Measurements from ENCODE around the gene FAM120B.

Gene FAM120B

GRCh38 chr6:170276369-170277057 lies 30.0 kb upstream of the FAM120B start:
- no peak overlapping the region for H3K4me3 ChIP-seq (ENCODE audit: low read length)
- no peaks in the 10 kb centered on the region for H3K4me1 ChIP-seq (ENCODE audit: control insufficient read depth, insufficient read depth, low read length)
- no peak overlapping the region for H3K27ac ChIP-seq (ENCODE audit: low read depth, low read length)
- H3K36me3 ChIP-seq (ENCODE audit: control insufficient read depth, insufficient read depth, low read length): no peaks in the 10 kb centered on the region
- H3K27me3 ChIP-seq (ENCODE audit: control insufficient read depth, insufficient read depth, low read length): no peaks in the 10 kb centered on the region
- H3K9ac ChIP-seq (ENCODE audit: low read length): no peak overlapping the region

GRCh38 chr6:170277893-170278742 lies 28.4 kb upstream of the FAM120B start:
- Histone ChIP-seq H3K27me3 (ENCODE audit: control insufficient read depth, insufficient read depth, low read length) (no peaks in the 10 kb centered on the region), H3K9ac (ENCODE audit: low read length) (no peak overlapping the region), H3K4me3 (ENCODE audit: low read length) (no peak overlapping the region), H3K4me1 (ENCODE audit: control insufficient read depth, insufficient read depth, low read length) (no peaks in the 10 kb centered on the region), H3K36me3 (ENCODE audit: control insufficient read depth, insufficient read depth, low read length) (no peaks in the 10 kb centered on the region), H3K27ac (ENCODE audit: low read depth, low read length) (no peak overlapping the region)

- Histone ChIP-seq H3K4me3 (ENCODE audit: low read length) (no peak overlapping the region), H3K4me1 (ENCODE audit: control insufficient read depth, insufficient read depth, low read length) (no peaks in the 10 kb centered on the region), H3K9ac (ENCODE audit: low read length) (no peak overlapping the region), H3K27me3 (ENCODE audit: control insufficient read depth, insufficient read depth, low read length) (no peaks in the 10 kb centered on the region), H3K36me3 (ENCODE audit: control insufficient read depth, insufficient read depth, low read length) (no peaks in the 10 kb centered on the region), H3K27ac (ENCODE audit: low read depth, low read length) (no peak overlapping the region)
Measured at GRCh38 chr6:170278743-170279094, 27.8 kb upstream of the FAM120B start.

- H3K27ac ChIP-seq (ENCODE audit: low read depth, low read length): no peak overlapping the region
- no peaks in the 10 kb centered on the region for H3K36me3 ChIP-seq (ENCODE audit: control insufficient read depth, insufficient read depth, low read length)
- no peak overlapping the region for H3K4me3 ChIP-seq (ENCODE audit: low read length)
- H3K4me1 ChIP-seq (ENCODE audit: control insufficient read depth, insufficient read depth, low read length): no peaks in the 10 kb centered on the region
- no peak overlapping the region for H3K9ac ChIP-seq (ENCODE audit: low read length)
- no peaks in the 10 kb centered on the region for H3K27me3 ChIP-seq (ENCODE audit: control insufficient read depth, insufficient read depth, low read length)
Measured at GRCh38 chr6:170279426-170279825, 27.1 kb upstream of the FAM120B start.

GRCh38 chr6:170279977-170280688 lies 26.4 kb upstream of the FAM120B start:
- no peaks in the 10 kb centered on the region for H3K36me3 ChIP-seq (ENCODE audit: control insufficient read depth, insufficient read depth, low read length)
- no peak overlapping the region for H3K9ac ChIP-seq (ENCODE audit: low read length)
- no peak overlapping the region for H3K27ac ChIP-seq (ENCODE audit: low read depth, low read length)
- H3K4me1 ChIP-seq (ENCODE audit: control insufficient read depth, insufficient read depth, low read length): no peaks in the 10 kb centered on the region
- no peaks in the 10 kb centered on the region for H3K27me3 ChIP-seq (ENCODE audit: control insufficient read depth, insufficient read depth, low read length)
- H3K4me3 ChIP-seq (ENCODE audit: low read length): peak overlapping the region; percentile 47

- Histone ChIP-seq H3K4me1 (ENCODE audit: control insufficient read depth, insufficient read depth, low read length) (no peaks in the 10 kb centered on the region), H3K27me3 (ENCODE audit: control insufficient read depth, insufficient read depth, low read length) (no peaks in the 10 kb centered on the region), H3K9ac (ENCODE audit: low read length) (no peak overlapping the region), H3K27ac (ENCODE audit: low read depth, low read length) (no peak overlapping the region), H3K36me3 (ENCODE audit: control insufficient read depth, insufficient read depth, low read length) (no peaks in the 10 kb centered on the region), H3K4me3 (ENCODE audit: low read length) (peak overlapping the region; percentile 47)
Measured at GRCh38 chr6:170280689-170281045, 25.9 kb upstream of the FAM120B start.

GRCh38 chr6:170281331-170282292 lies 24.9 kb upstream of the FAM120B start:
- H3K36me3 ChIP-seq (ENCODE audit: control insufficient read depth, insufficient read depth, low read length): no peaks in the 10 kb centered on the region
- no peak overlapping the region for H3K4me3 ChIP-seq (ENCODE audit: low read length)
- no peaks in the 10 kb centered on the region for H3K4me1 ChIP-seq (ENCODE audit: control insufficient read depth, insufficient read depth, low read length)
- H3K27ac ChIP-seq (ENCODE audit: low read depth, low read length): no peak overlapping the region
- no peak overlapping the region for H3K9ac ChIP-seq (ENCODE audit: low read length)
- no peaks in the 10 kb centered on the region for H3K27me3 ChIP-seq (ENCODE audit: control insufficient read depth, insufficient read depth, low read length)

GRCh38 chr6:170282512-170283158 lies 23.9 kb upstream of the FAM120B start:
- Histone ChIP-seq H3K27ac (ENCODE audit: low read depth, low read length) (no peak overlapping the region), H3K9ac (ENCODE audit: low read length) (no peak overlapping the region), H3K27me3 (ENCODE audit: control insufficient read depth, insufficient read depth, low read length) (peaks cover 7% of the 10 kb centered on the region), H3K36me3 (ENCODE audit: control insufficient read depth, insufficient read depth, low read length) (no peaks in the 10 kb centered on the region), H3K4me3 (ENCODE audit: low read length) (no peak overlapping the region), H3K4me1 (ENCODE audit: control insufficient read depth, insufficient read depth, low read length) (no peaks in the 10 kb centered on the region)

GRCh38 chr6:170283212-170284081 lies 23.1 kb upstream of the FAM120B start:
- Histone ChIP-seq H3K9ac (ENCODE audit: low read length) (no peak overlapping the region), H3K36me3 (ENCODE audit: control insufficient read depth, insufficient read depth, low read length) (no peaks in the 10 kb centered on the region), H3K27ac (ENCODE audit: low read depth, low read length) (no peak overlapping the region), H3K4me3 (ENCODE audit: low read length) (no peak overlapping the region), H3K4me1 (ENCODE audit: control insufficient read depth, insufficient read depth, low read length) (no peaks in the 10 kb centered on the region), H3K27me3 (ENCODE audit: control insufficient read depth, insufficient read depth, low read length) (peaks cover 15% of the 10 kb centered on the region)

GRCh38 chr6:170284126-170284773 lies 22.3 kb upstream of the FAM120B start:
- Histone ChIP-seq H3K4me3 (ENCODE audit: low read length) (no peak overlapping the region), H3K27ac (ENCODE audit: low read depth, low read length) (no peak overlapping the region), H3K27me3 (ENCODE audit: control insufficient read depth, insufficient read depth, low read length) (peaks cover 21% of the 10 kb centered on the region), H3K9ac (ENCODE audit: low read length) (no peak overlapping the region), H3K4me1 (ENCODE audit: control insufficient read depth, insufficient read depth, low read length) (no peaks in the 10 kb centered on the region), H3K36me3 (ENCODE audit: control insufficient read depth, insufficient read depth, low read length) (no peaks in the 10 kb centered on the region)
